ENCODE measurements around the gene HELZ.

DNA sequence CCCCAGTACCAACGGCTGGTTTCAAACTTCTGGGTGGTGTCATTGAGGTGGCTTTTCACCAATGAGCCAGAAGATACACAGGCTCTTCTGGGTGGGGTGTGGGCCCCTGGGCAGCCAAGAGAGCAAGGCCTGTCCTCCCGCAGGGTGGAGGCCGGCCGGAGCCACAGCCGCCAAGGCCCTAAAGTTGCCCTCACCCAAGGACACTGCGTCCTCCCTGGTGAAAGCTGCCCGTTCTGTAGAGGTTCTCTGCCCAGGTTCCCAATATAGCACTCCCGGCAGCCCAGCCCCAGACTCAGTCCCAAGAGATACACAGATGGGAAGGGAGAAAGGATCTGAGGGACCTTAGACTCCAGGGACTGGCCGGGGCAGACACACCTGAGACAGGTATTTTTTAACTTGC is 211.4 kb downstream of the HELZ start:
- TF ChIP-seq, protein P1, sequence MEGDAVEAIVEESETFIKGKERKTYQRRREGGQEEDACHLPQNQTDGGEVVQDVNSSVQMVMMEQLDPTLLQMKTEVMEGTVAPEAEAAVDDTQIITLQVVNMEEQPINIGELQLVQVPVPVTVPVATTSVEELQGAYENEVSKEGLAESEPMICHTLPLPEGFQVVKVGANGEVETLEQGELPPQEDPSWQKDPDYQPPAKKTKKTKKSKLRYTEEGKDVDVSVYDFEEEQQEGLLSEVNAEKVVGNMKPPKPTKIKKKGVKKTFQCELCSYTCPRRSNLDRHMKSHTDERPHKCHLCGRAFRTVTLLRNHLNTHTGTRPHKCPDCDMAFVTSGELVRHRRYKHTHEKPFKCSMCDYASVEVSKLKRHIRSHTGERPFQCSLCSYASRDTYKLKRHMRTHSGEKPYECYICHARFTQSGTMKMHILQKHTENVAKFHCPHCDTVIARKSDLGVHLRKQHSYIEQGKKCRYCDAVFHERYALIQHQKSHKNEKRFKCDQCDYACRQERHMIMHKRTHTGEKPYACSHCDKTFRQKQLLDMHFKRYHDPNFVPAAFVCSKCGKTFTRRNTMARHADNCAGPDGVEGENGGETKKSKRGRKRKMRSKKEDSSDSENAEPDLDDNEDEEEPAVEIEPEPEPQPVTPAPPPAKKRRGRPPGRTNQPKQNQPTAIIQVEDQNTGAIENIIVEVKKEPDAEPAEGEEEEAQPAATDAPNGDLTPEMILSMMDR (IDR thresholded peaks at IDR 0.05) = no peak
- TF ChIP-seq EP300 (IDR thresholded peaks at IDR 0.05) (no peak), FOSB (CRISPR knock-in tag; IDR thresholded peaks at IDR 0.05) (no peak)
- TF ChIP-seq, protein P2, sequence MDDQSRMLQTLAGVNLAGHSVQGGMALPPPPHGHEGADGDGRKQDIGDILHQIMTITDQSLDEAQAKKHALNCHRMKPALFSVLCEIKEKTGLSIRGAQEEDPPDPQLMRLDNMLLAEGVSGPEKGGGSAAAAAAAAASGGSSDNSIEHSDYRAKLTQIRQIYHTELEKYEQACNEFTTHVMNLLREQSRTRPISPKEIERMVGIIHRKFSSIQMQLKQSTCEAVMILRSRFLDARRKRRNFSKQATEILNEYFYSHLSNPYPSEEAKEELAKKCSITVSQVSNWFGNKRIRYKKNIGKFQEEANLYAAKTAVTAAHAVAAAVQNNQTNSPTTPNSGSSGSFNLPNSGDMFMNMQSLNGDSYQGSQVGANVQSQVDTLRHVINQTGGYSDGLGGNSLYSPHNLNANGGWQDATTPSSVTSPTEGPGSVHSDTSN (IDR thresholded peaks at IDR 0.05) = no peak
